Left renal pelvis (tissue), 4 donors: ENCODE measurements around the gene CRACDL. TPM values are rescaled to one million over a fixed set of nuclear protein-coding genes. Genes with fewer than 3 reads are reported as not detected.

ENCODE experiments used
- DNase-seq, 4 donors: peaks; one replicate each; pipeline ENCODE4 v3.0.0-alpha.2; 2013; ENCODE audit warnings: low read depth in 4 of 4, low spot score in 3 of 4
- polyA plus RNA-seq, 4 donors: library from polyadenylated mRNA; unstranded; fragments of 120-200 nt; gene quantifications; one replicate each; pipeline ENCODE4 v1.2.1, GENCODE V29; 2013; ENCODE audit not compliant: insufficient read length in 4 of 4

Gene CRACDL
- polyA plus RNA-seq, 4 donors, result 1.5 to 3.2 (median 2.7) TPM

GRCh38 chr2:98926601-98927000 lies 9.4 kb downstream of the CRACDL start:
- no peak for DNase-seq

- no peak for DNase-seq
These were observed 11.1 kb downstream of the CRACDL start for GRCh38 chr2:98924910-98925309.

- no peak for DNase-seq
These were observed 11.8 kb downstream of the CRACDL start for GRCh38 chr2:98924038-98924830.

GRCh38 chr2:98923244-98923940 lies 12.6 kb downstream of the CRACDL start:
- DNase-seq, result no peak

- DNase-seq, result no peak
These were observed 15.0 kb downstream of the CRACDL start for GRCh38 chr2:98921062-98921461.

GRCh38 chr2:98917031-98917471 lies 19.0 kb downstream of the CRACDL start:
- no peak for DNase-seq

GRCh38 chr2:98915751-98916358 lies 20.2 kb downstream of the CRACDL start:
- DNase-seq, result no peak

GRCh38 chr2:98914713-98915580 lies 21.1 kb downstream of the CRACDL start:
- no peak for DNase-seq

- no peak for DNase-seq
These were observed 21.9 kb downstream of the CRACDL start for GRCh38 chr2:98913916-98914712.

- no peak for DNase-seq
These were observed 22.8 kb downstream of the CRACDL start for GRCh38 chr2:98912957-98913915.

GRCh38 chr2:98912221-98912851 lies 23.7 kb downstream of the CRACDL start:
- no peak for DNase-seq

- no peak for DNase-seq
These were observed 24.5 kb downstream of the CRACDL start for GRCh38 chr2:98911376-98912154.

- no peak for DNase-seq
These were observed 25.0 kb downstream of the CRACDL start for GRCh38 chr2:98911126-98911375.

- no peak for DNase-seq
These were observed 25.5 kb downstream of the CRACDL start for GRCh38 chr2:98910349-98911125.

- peak; percentile 35 to 77 (median 56) for DNase-seq
These were observed 26.5 kb downstream of the CRACDL start for GRCh38 chr2:98909317-98910211.

GRCh38 chr2:98908931-98909316 lies 27.1 kb downstream of the CRACDL start:
- no peak for DNase-seq
